ENCODE results near the gene CLASP1.

DNA sequence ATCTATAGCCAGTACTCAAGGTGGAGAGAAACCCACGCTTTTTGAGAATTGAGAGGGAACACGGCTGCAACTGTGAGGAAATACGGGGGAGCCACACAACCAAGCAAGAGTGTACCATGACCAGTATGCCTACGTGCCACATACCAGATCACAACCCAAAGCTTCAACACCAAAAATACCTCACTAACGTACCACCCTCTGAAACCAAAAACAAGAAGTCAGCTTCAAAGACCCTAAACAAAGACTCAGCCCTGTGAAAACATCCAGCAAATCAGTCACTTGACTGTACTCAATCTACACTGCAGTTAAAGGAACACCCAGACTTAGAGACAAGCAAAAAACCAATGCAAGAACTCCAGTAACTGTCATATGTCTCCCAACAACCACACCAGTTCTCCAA, 101.6 kb downstream of the CLASP1 start:
- TF ChIP-seq CTCF (conservative IDR thresholded peaks at IDR 0.05; ENCODE audit: low read length) (no peak), EZH2phosphoT487 (IDR thresholded peaks at IDR 0.05; ENCODE audit: borderline replicate concordance, low read depth, low read length) (no peak)
